ENCODE results near the gene DLGAP4. TPM values are rescaled to one million over a fixed set of nuclear protein-coding genes. Genes with fewer than 3 reads are reported as not detected.
A peak's percentile ranks its signal among the peaks of the same experiment; 100 is the strongest.

The DLGAP4 gene
- total and polyA plus RNA-seq, 10 donors, result 12.0 to 60.9 (median 45.9) TPM

GRCh38 chr20:36310215-36310981 is 4.3 kb downstream of the DLGAP4 start:
- Histone ChIP-seq H3K9me3 (no peaks in the 10 kb centered on the region), H3K27me3 (replicated peaks in 1 of 7) (peaks cover 5 to 89% (median 34%) of the 10 kb centered on the region in 7 donors), H3K4me1 (peaks cover 7 to 20% (median 16%) of the 10 kb centered on the region in 6 donors), H3K27ac (no peak overlapping the region), H3K4me3 (no peak overlapping the region), H3K36me3 (no peaks in the 10 kb centered on the region)
- intact Hi-C loops (cut with DNase I; ENCODE audit: low total_unique reads), result no loop called here
- 63 to 74% (median 67%) methylated on average over 6 to 8 of the region's 8 CpGs for WGBS, 5 donors
- DNase-seq, result no peak
- TF ChIP-seq CTCF (IDR thresholded peaks at IDR 0.05 in 8 of 11, conservative IDR thresholded peaks at IDR 0.05 in 3 of 11), result no peak
- TF ChIP-seq POLR2AphosphoS5 (IDR thresholded peaks at IDR 0.05), result no peak
- TF ChIP-seq POLR2A (IDR thresholded peaks at IDR 0.05), result no peak

GRCh38 chr20:36311141-36311853 is 5.2 kb downstream of the DLGAP4 start:
- WGBS, 5 donors, result 60 to 62% (median 60%) methylated on average over 17 of the region's 17 CpGs
- no peak overlapping the region for H3K4me3 ChIP-seq
- intact Hi-C loops (cut with DNase I; ENCODE audit: low total_unique reads), result no loop called here
- H3K27me3 ChIP-seq (replicated peaks in 1 of 7), result peaks cover 5 to 88% (median 26%) of the 10 kb centered on the region in 7 donors
- no peaks in the 10 kb centered on the region for H3K36me3 ChIP-seq
- H3K9me3 ChIP-seq, result no peaks in the 10 kb centered on the region
- TF ChIP-seq POLR2AphosphoS5 (IDR thresholded peaks at IDR 0.05) (no peak), CTCF (IDR thresholded peaks at IDR 0.05 in 8 of 11, conservative IDR thresholded peaks at IDR 0.05 in 3 of 11) (no peak), POLR2A (IDR thresholded peaks at IDR 0.05) (no peak)
- H3K4me1 ChIP-seq, result peaks cover 7 to 14% (median 11%) of the 10 kb centered on the region in 6 donors
- DNase-seq, result no peak
- no peak overlapping the region for H3K27ac ChIP-seq

GRCh38 chr20:36311854-36312723 is 6.0 kb downstream of the DLGAP4 start:
- DNase-seq, result peak; percentile 47
- Histone ChIP-seq H3K36me3 (no peaks in the 10 kb centered on the region), H3K4me3 (no peak overlapping the region), H3K27ac (no peak overlapping the region), H3K9me3 (no peaks in the 10 kb centered on the region), H3K4me1 (peaks cover 0 to 6% (median 4%) of the 10 kb centered on the region in 6 donors), H3K27me3 (replicated peaks in 1 of 7) (peaks cover 5 to 80% (median 18%) of the 10 kb centered on the region in 7 donors)
- no peak for TF ChIP-seq POLR2AphosphoS5 (IDR thresholded peaks at IDR 0.05)
- TF ChIP-seq CTCF (IDR thresholded peaks at IDR 0.05 in 8 of 11, conservative IDR thresholded peaks at IDR 0.05 in 3 of 11), result no peak
- no peak for TF ChIP-seq POLR2A (IDR thresholded peaks at IDR 0.05)
- intact Hi-C loops (cut with DNase I; ENCODE audit: low total_unique reads), result no loop called here
- WGBS, 5 donors, result 72 to 81% (median 77%) methylated on average over 22 of the region's 22 CpGs
